Colonic mucosa (tissue), 4 donors: ENCODE measurements around the gene MRPL33. TPM values are rescaled to one million over a fixed set of nuclear protein-coding genes. Genes with fewer than 3 reads are reported as not detected.
"Not testable (repeated sequence)": the region's sequence is repeated elsewhere in the genome, so short reads cannot be mapped to it uniquely, and the experiment has no call there.

Experiments
- DNase-seq: peaks from one replicate; pipeline ENCODE4 v3.0.0-alpha.2; 2020
- H3K27ac ChIP-seq: fragments of 200-600 bp; one replicate; pipeline ENCODE4 v1.8.0; 2021
- H3K27me3 ChIP-seq: fragments of 200-600 bp; one replicate; pipeline ENCODE4 v1.8.0; 2021
- H3K36me3 ChIP-seq: fragments of 200-600 bp; one replicate; pipeline ENCODE4 v1.8.0; 2021
- H3K4me1 ChIP-seq: fragments of 200-600 bp; one replicate; pipeline ENCODE4 v1.8.0; 2021; ENCODE audit warnings: mild to moderate bottlenecking
- H3K4me3 ChIP-seq: fragments of 200-600 bp; one replicate; pipeline ENCODE4 v1.8.0; 2021
- H3K9ac ChIP-seq, 2 donors: one replicate each; pipeline ENCODE4 v1.7.0; 2013; ENCODE audit warnings: control low read depth in 2 of 2, low read depth in 2 of 2, low read length in 2 of 2
- H3K9me3 ChIP-seq: fragments of 200-600 bp; one replicate; pipeline ENCODE4 v1.8.0; 2021
- CTCF ChIP-seq: fragments of 200-600 bp; IDR thresholded peaks from one replicate; pipeline ENCODE4 v1.8.0; 2022; ENCODE audit warnings: antibody characterized with exemption, mild to moderate bottlenecking
- intact Hi-C: fragments of 100-400 bp; cut with DNase I; formaldehyde crosslinking; loops from one replicate; pipeline ENCODE4 v1.14.1; 2022
- total RNA-seq, 2 donors: library from RNA; stranded (reverse); fragmentation: NEBNext Ultra II Directional in 1 of 2; extraction: Animal tissue kit (Norgen Biotek cat#: 25700) in 1 of 2; gene quantifications; one replicate each; pipeline ENCODE4 v1.2.1, GENCODE V29; 2021
- donor health status: healthy.
- donor health status: DM: no; HTN: no; CAD: no.
- donor health status: DM: no; HTN: no; CAD: no.

The MRPL33 gene
- total RNA-seq, 2 donors from 2014 or later = 56.5 to 63.7 TPM

- H3K27ac ChIP-seq = no peak overlapping the region
- H3K4me3 ChIP-seq = no peak overlapping the region
- intact Hi-C loops = no loop called here
- H3K9me3 ChIP-seq = no peaks in the 10 kb centered on the region
- H3K9ac ChIP-seq = no peak overlapping the region
- H3K27me3 ChIP-seq = no peaks in the 10 kb centered on the region
- no peak for TF ChIP-seq CTCF
- no peak for DNase-seq
- no peaks in the 10 kb centered on the region for H3K4me1 ChIP-seq
- no peaks in the 10 kb centered on the region for H3K36me3 ChIP-seq
These were observed 25.2 kb upstream of the MRPL33 start for GRCh38 chr2:27746325-27746724.

- Histone ChIP-seq H3K27me3 (no peaks in the 10 kb centered on the region), H3K4me3 (no peak overlapping the region), H3K27ac (no peak overlapping the region), H3K9me3 (no peaks in the 10 kb centered on the region), H3K9ac (no peak overlapping the region), H3K4me1 (no peaks in the 10 kb centered on the region), H3K36me3 (no peaks in the 10 kb centered on the region)
- DNase-seq = no peak
- TF ChIP-seq CTCF = no peak
- intact Hi-C loops = no loop called here
These were observed 23.6 kb upstream of the MRPL33 start for GRCh38 chr2:27747827-27748352.

- H3K4me3 ChIP-seq, H3K27ac ChIP-seq, H3K9ac ChIP-seq, intact Hi-C loops, H3K9me3 ChIP-seq, H3K4me1 ChIP-seq, DNase-seq, H3K36me3 ChIP-seq, H3K27me3 ChIP-seq: not testable (repeated sequence)
These were observed 22.5 kb upstream of the MRPL33 start for GRCh38 chr2:27748803-27749554.

- no peaks in the 10 kb centered on the region for H3K36me3 ChIP-seq
- no peak overlapping the region for H3K27ac ChIP-seq
- H3K9me3 ChIP-seq = no peaks in the 10 kb centered on the region
- no peaks in the 10 kb centered on the region for H3K27me3 ChIP-seq
- intact Hi-C loops = loop anchor here (5.0 kb wide), 1 partner anchor 701 kb away; no protein-coding TSS in a partner anchor
- DNase-seq = no peak
- no peaks in the 10 kb centered on the region for H3K4me1 ChIP-seq
- no peak overlapping the region for H3K9ac ChIP-seq
- H3K4me3 ChIP-seq = no peak overlapping the region
- no peak for TF ChIP-seq CTCF
These were observed 20.1 kb upstream of the MRPL33 start for GRCh38 chr2:27751377-27751776.

- no peaks in the 10 kb centered on the region for H3K36me3 ChIP-seq
- H3K9ac ChIP-seq = no peak overlapping the region
- no peaks in the 10 kb centered on the region for H3K27me3 ChIP-seq
- H3K9me3 ChIP-seq = no peaks in the 10 kb centered on the region
- DNase-seq = peak; percentile 51
- intact Hi-C loops = loop anchor here (5.0 kb wide), 1 partner anchor 700 kb away; no protein-coding TSS in a partner anchor
- no peak overlapping the region for H3K4me3 ChIP-seq
- H3K4me1 ChIP-seq = no peaks in the 10 kb centered on the region
- peak overlapping the region; percentile 55 for H3K27ac ChIP-seq
- TF ChIP-seq CTCF = no peak
These were observed 18.8 kb upstream of the MRPL33 start for GRCh38 chr2:27752551-27753237.
